Hematopoietic multipotent progenitor cell (in vitro differentiated cells): ENCODE measurements around the gene KRTAP10-10. TPM values are rescaled to one million over a fixed set of nuclear protein-coding genes. Genes with fewer than 3 reads are reported as not detected.
"Not testable (repeated sequence)": the region's sequence is repeated elsewhere in the genome, so short reads cannot be mapped to it uniquely, and the experiment has no call there.

ENCODE experiments used
- DNase-seq, 3 donors: peaks; one replicate each; pipeline ENCODE4 v3.0.0-alpha.2; 2011 to 2015; ENCODE audit warnings: low read depth in 2 of 3, low spot score in 2 of 3
- small RNA-seq: library from RNA; depleted of rRNA; stranded (forward); fragments of <200 nt; gene quantifications from one replicate; pipeline ENCODE3, GENCODE V24; 2012
- total RNA-seq: library from RNA; depleted of rRNA; stranded (reverse); fragments of >200 nt; gene quantifications from one replicate; pipeline ENCODE4 v1.2.3, GENCODE V29; 2012

Gene KRTAP10-10
- total RNA-seq, 1 donor = not detected

GRCh38 chr21:44671911-44672310 lies 34.8 kb downstream of the KRTAP10-10 start:
- DNase-seq = no peak

- DNase-seq = no peak
Measured at GRCh38 chr21:44677881-44678280, 40.7 kb downstream of the KRTAP10-10 start.

- no peak for DNase-seq
Measured at GRCh38 chr21:44681152-44681551, 44.0 kb downstream of the KRTAP10-10 start.

GRCh38 chr21:44681861-44682579 lies 44.9 kb downstream of the KRTAP10-10 start, which contains the start of gene KRTAP12-1:
Gene KRTAP12-1, minus strand, starts transcription at chr21:44682163. Its CDS starts 40 bp downstream, at chr21:44682123.
- no peak for DNase-seq

GRCh38 chr21:44682580-44683151 lies 45.5 kb downstream of the KRTAP10-10 start:
- no peak for DNase-seq

GRCh38 chr21:44684077-44684476 lies 46.9 kb downstream of the KRTAP10-10 start:
- DNase-seq = no peak

GRCh38 chr21:44684483-44684882 lies 47.3 kb downstream of the KRTAP10-10 start:
- DNase-seq = no peak

GRCh38 chr21:44685050-44685449 lies 47.9 kb downstream of the KRTAP10-10 start:
- not testable (repeated sequence) for DNase-seq

- peak in 2 of 3 donors; percentile 78 to 84 for DNase-seq
Measured at GRCh38 chr21:44686000-44686781, 49.0 kb downstream of the KRTAP10-10 start.

- DNase-seq = no peak
Measured at GRCh38 chr21:44686843-44687561, 49.8 kb downstream of the KRTAP10-10 start.

GRCh38 chr21:44687671-44688070 lies 50.5 kb downstream of the KRTAP10-10 start:
- DNase-seq = no peak

Small RNA genes within 50 kb of the gene (small RNA-seq; reads per million reads assigned to genes)
- gene KRTAP12-6P = not detected

Other genes starting within 250 kb of the KRTAP10-10 start
- gene LRRC3, start 181.8 kb upstream of the KRTAP10-10 start, total RNA-seq = 1.1 TPM
- not detected for gene KRTAP10-1, start 97.2 kb upstream of the KRTAP10-10 start, total RNA-seq
- gene KRTAP10-2, start 85.9 kb upstream of the KRTAP10-10 start, total RNA-seq = not detected
- gene KRTAP10-3, start 78.6 kb upstream of the KRTAP10-10 start, total RNA-seq = not detected
- not detected for gene KRTAP10-4, start 63.6 kb upstream of the KRTAP10-10 start, total RNA-seq
- not detected for gene KRTAP10-5, start 56.8 kb upstream of the KRTAP10-10 start, total RNA-seq
- not detected for gene KRTAP10-6, start 44.9 kb upstream of the KRTAP10-10 start, total RNA-seq
- gene KRTAP10-7, start 36.8 kb upstream of the KRTAP10-10 start, total RNA-seq = under 0.01 TPM
- gene KRTAP10-8, start 25.3 kb upstream of the KRTAP10-10 start, total RNA-seq = not detected
- gene KRTAP10-9, start 10.3 kb upstream of the KRTAP10-10 start, total RNA-seq = not detected
- not detected for gene KRTAP10-11, start 9.1 kb downstream of the KRTAP10-10 start, total RNA-seq
- gene KRTAP12-4, start 17.3 kb downstream of the KRTAP10-10 start, total RNA-seq = not detected
- not detected for gene KRTAP12-3, start 20.6 kb downstream of the KRTAP10-10 start, total RNA-seq
- under 0.01 TPM for gene KRTAP12-2, start 29.6 kb downstream of the KRTAP10-10 start, total RNA-seq
- gene KRTAP12-1, start 44.8 kb downstream of the KRTAP10-10 start, total RNA-seq = not detected
- gene KRTAP10-12, start 59.8 kb downstream of the KRTAP10-10 start, total RNA-seq = not detected
- gene TSPEAR, start 74.2 kb downstream of the KRTAP10-10 start, total RNA-seq = not detected
- gene UBE2G2, start 164.5 kb downstream of the KRTAP10-10 start, total RNA-seq = 107 TPM
- gene SUMO3, start 180.7 kb downstream of the KRTAP10-10 start, total RNA-seq = 80.0 TPM
- 147 TPM for gene PTTG1IP, start 236.3 kb downstream of the KRTAP10-10 start, total RNA-seq